Measurements from ENCODE around the gene PAX1. TPM values are rescaled to one million over a fixed set of nuclear protein-coding genes. Genes with fewer than 3 reads are reported as not detected.

Gene PAX1
- total RNA-seq, 1 donor from 2014 or later = under 0.01 TPM

GRCh38 chr20:21739682-21740081 is 34.2 kb downstream of the PAX1 start:
- no peak for DNase-seq

GRCh38 chr20:21741266-21741665 is 35.8 kb downstream of the PAX1 start:
- DNase-seq = no peak

- no peak for DNase-seq
Measured at GRCh38 chr20:21762646-21763045, 57.2 kb downstream of the PAX1 start.

GRCh38 chr20:21767200-21767738 is 61.8 kb downstream of the PAX1 start:
- DNase-seq = no peak

GRCh38 chr20:21767739-21768223 is 62.3 kb downstream of the PAX1 start:
- DNase-seq = no peak

Small RNA genes within 50 kb of the gene (small RNA-seq; reads per million reads assigned to genes)
- gene RPL41P1 = not detected

Other genes with a start within 250 kb of the PAX1 start
- 0.31 TPM for gene NKX2-2, start 191.6 kb upstream of the PAX1 start, total RNA-seq